Activated CD4-positive, alpha-beta T cell treated with anti-CD3 and anti-CD28 coated beads, Interleukin-2, Interleukin-6, amounts not matched to agents 100 ng/mL and 50 ng/mL, durations not matched to agents 16 hours and 8 hours (primary cell): ENCODE measurements around the gene MOCOS.

ENCODE experiments used
- DNase-seq: peaks from one replicate; pipeline ENCODE4 v3.0.0-alpha.2; 2020

MOCOS gene

GRCh38 chr18:36309436-36310391, 122.4 kb downstream of the MOCOS start:
- no peak for DNase-seq

GRCh38 chr18:36311026-36311570, 123.8 kb downstream of the MOCOS start:
- DNase-seq, result no peak

GRCh38 chr18:36312806-36313395, 125.6 kb downstream of the MOCOS start:
- DNase-seq, result no peak

GRCh38 chr18:36314098-36314497, 126.8 kb downstream of the MOCOS start:
- no peak for DNase-seq

- no peak for DNase-seq
These were observed 127.5 kb downstream of the MOCOS start for GRCh38 chr18:36314754-36315153.

GRCh38 chr18:36315736-36316135, 128.4 kb downstream of the MOCOS start:
- DNase-seq, result no peak

- no peak for DNase-seq
These were observed 128.9 kb downstream of the MOCOS start for GRCh38 chr18:36316246-36316645.
